ENCODE results near the gene CHST5. TPM values are rescaled to one million over a fixed set of nuclear protein-coding genes. Genes with fewer than 3 reads are reported as not detected.

The CHST5 gene
- total and polyA plus RNA-seq, 5 donors from 2014 or later, result not detected

- DNase-seq, result no peak
- no peaks in the 10 kb centered on the region for H3K9me3 Mint-ChIP-seq
- no peak overlapping the region for H3K4me3 Mint-ChIP-seq
- no peak overlapping the region for H3K27ac ChIP-seq (ENCODE audit: insufficient read depth, low read length, poor library complexity, severe bottlenecking)
- peak overlapping the region in 2 of 3 donors; percentile 23 to 64 for H3K27ac Mint-ChIP-seq
- ATAC-seq (ENCODE audit: low read depth in 2 of 2), result no peak
- no peak overlapping the region for H3K4me3 ChIP-seq (ENCODE audit: low read depth, low read length)
- H3K4me1 ChIP-seq (ENCODE audit: control insufficient read depth, insufficient read depth, low read length, poor library complexity, severe bottlenecking), result peaks cover 14% of the 10 kb centered on the region
- no peaks in the 10 kb centered on the region for H3K27me3 Mint-ChIP-seq
- H3K36me3 ChIP-seq (ENCODE audit: control insufficient read depth, insufficient read depth, low read length), result peaks cover 91% of the 10 kb centered on the region
- H3K27me3 ChIP-seq (ENCODE audit: control insufficient read depth, insufficient read depth, low read length), result no peaks in the 10 kb centered on the region
- peaks cover 53% of the 10 kb centered on the region for H3K36me3 Mint-ChIP-seq
- no peaks in the 10 kb centered on the region for H3K9me3 ChIP-seq (ENCODE audit: control insufficient read depth in 2 of 2, low read length in 2 of 2)
- peaks cover 19 to 64% (median 40%) of the 10 kb centered on the region in 4 donors for H3K4me1 Mint-ChIP-seq
These were observed 37.1 kb upstream of the CHST5 start for GRCh38 chr16:75572864-75573542.

DNA sequence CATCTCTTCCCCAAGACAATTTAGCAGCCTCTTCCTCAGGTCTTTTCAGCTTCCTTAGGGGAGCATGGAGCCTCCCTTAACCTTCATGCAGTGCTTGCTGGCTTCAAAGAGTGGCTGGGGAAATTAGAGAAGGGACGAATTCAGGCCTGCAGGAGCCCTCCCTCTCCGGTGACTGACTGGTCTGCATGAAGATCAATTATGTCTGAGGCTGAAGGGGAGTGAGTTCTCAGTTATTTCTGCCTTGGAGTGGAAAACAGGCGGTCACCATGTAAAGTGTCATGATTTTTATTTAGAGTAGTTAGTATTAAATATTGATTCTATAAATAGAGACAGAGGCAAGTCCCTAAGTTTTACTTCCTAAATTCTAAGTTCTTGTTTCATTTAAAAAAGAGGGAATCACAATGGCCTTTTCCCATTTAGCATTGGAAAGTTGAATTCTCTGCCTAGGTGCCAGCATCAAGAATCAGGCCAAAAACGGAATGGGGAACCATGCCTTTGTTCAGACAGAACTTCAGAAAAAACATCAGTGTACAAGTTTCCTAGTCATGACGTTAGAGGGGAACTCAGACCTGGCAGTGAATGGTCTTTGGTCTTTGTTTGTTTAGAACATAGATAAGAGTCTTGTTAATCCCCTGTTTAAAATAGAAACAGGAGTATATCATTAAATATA is 34.6 kb upstream of the CHST5 start:
- Mint-ChIP-seq H3K36me3 (peaks cover 39% of the 10 kb centered on the region), H3K9me3 (no peaks in the 10 kb centered on the region), H3K27me3 (peaks cover 7% of the 10 kb centered on the region), H3K27ac (peak overlapping the region in 1 of 3 donors; percentile 66), H3K4me3 (peak overlapping the region in 1 of 4 donors; percentile 68), H3K4me1 (peaks cover 10 to 72% (median 44%) of the 10 kb centered on the region in 4 donors)
- H3K4me3 ChIP-seq (ENCODE audit: low read depth, low read length), result no peak overlapping the region
- H3K4me1 ChIP-seq (ENCODE audit: control insufficient read depth, insufficient read depth, low read length, poor library complexity, severe bottlenecking), result peaks cover 36% of the 10 kb centered on the region
- H3K36me3 ChIP-seq (ENCODE audit: control insufficient read depth, insufficient read depth, low read length), result peaks cover 72% of the 10 kb centered on the region
- H3K9me3 ChIP-seq (ENCODE audit: control insufficient read depth in 2 of 2, low read length in 2 of 2), result no peaks in the 10 kb centered on the region
- H3K27me3 ChIP-seq (ENCODE audit: control insufficient read depth, insufficient read depth, low read length), result no peaks in the 10 kb centered on the region
- DNase-seq (no peak), ATAC-seq (ENCODE audit: low read depth in 2 of 2) (no peak)
- H3K27ac ChIP-seq (ENCODE audit: insufficient read depth, low read length, poor library complexity, severe bottlenecking), result no peak overlapping the region

DNA sequence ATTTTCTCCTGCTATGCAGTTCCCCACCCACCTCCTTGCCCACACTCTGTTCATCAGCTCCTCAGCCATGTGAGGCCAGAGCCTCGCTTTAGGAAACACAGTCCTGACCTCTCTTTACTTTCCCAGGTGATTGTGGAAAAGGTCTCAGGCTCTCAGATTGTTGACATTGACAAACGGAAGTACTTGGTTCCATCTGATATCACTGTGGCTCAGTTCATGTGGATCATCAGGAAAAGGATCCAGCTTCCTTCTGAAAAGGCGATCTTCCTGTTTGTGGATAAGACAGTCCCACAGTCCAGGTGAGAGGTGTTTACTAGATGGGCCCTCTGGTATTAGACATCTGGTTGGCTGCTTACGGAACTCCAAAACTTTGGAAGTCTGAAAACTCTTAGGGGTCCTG is 32.0 kb upstream of the CHST5 start:
- peak overlapping the region; percentile 80 for H3K4me3 ChIP-seq (ENCODE audit: low read depth, low read length)
- ATAC-seq (ENCODE audit: low read depth in 2 of 2) (no peak), DNase-seq (no peak)
- peaks cover 45% of the 10 kb centered on the region for H3K4me1 ChIP-seq (ENCODE audit: control insufficient read depth, insufficient read depth, low read length, poor library complexity, severe bottlenecking)
- Mint-ChIP-seq H3K27ac (peak overlapping the region; percentile 73 to 84 (median 79)), H3K36me3 (peaks cover 23% of the 10 kb centered on the region), H3K4me1 (peaks cover 0 to 67% (median 36%) of the 10 kb centered on the region in 4 donors), H3K4me3 (peak overlapping the region; percentile 83 to 100 (median 94)), H3K27me3 (peaks cover 19% of the 10 kb centered on the region), H3K9me3 (no peaks in the 10 kb centered on the region)
- H3K9me3 ChIP-seq (ENCODE audit: control insufficient read depth in 2 of 2, low read length in 2 of 2), result no peaks in the 10 kb centered on the region
- H3K36me3 ChIP-seq (ENCODE audit: control insufficient read depth, insufficient read depth, low read length), result peaks cover 52% of the 10 kb centered on the region
- H3K27me3 ChIP-seq (ENCODE audit: control insufficient read depth, insufficient read depth, low read length), result peaks cover 2% of the 10 kb centered on the region
- H3K27ac ChIP-seq (ENCODE audit: insufficient read depth, low read length, poor library complexity, severe bottlenecking), result no peak overlapping the region

GRCh38 chr16:75566758-75567255 is 30.9 kb upstream of the CHST5 start:
- peak overlapping the region in 2 of 3 donors; percentile 73 to 84 for H3K27ac Mint-ChIP-seq
- H3K9me3 ChIP-seq (ENCODE audit: control insufficient read depth in 2 of 2, low read length in 2 of 2), result no peaks in the 10 kb centered on the region
- H3K4me3 Mint-ChIP-seq, result peak overlapping the region; percentile 83 to 100 (median 94)
- peaks cover 4% of the 10 kb centered on the region for H3K27me3 ChIP-seq (ENCODE audit: control insufficient read depth, insufficient read depth, low read length)
- DNase-seq, result peak; percentile 15 to 35 (median 16)
- peaks cover 19% of the 10 kb centered on the region for H3K36me3 Mint-ChIP-seq
- no peaks in the 10 kb centered on the region for H3K9me3 Mint-ChIP-seq
- peaks cover 0 to 58% (median 31%) of the 10 kb centered on the region in 4 donors for H3K4me1 Mint-ChIP-seq
- peaks cover 41% of the 10 kb centered on the region for H3K36me3 ChIP-seq (ENCODE audit: control insufficient read depth, insufficient read depth, low read length)
- peak overlapping the region; percentile 80 for H3K4me3 ChIP-seq (ENCODE audit: low read depth, low read length)
- peaks cover 25% of the 10 kb centered on the region for H3K27me3 Mint-ChIP-seq
- no peak for ATAC-seq (ENCODE audit: low read depth in 2 of 2)
- peak overlapping the region; percentile 79 for H3K27ac ChIP-seq (ENCODE audit: insufficient read depth, low read length, poor library complexity, severe bottlenecking)
- H3K4me1 ChIP-seq (ENCODE audit: control insufficient read depth, insufficient read depth, low read length, poor library complexity, severe bottlenecking), result peaks cover 45% of the 10 kb centered on the region

DNA sequence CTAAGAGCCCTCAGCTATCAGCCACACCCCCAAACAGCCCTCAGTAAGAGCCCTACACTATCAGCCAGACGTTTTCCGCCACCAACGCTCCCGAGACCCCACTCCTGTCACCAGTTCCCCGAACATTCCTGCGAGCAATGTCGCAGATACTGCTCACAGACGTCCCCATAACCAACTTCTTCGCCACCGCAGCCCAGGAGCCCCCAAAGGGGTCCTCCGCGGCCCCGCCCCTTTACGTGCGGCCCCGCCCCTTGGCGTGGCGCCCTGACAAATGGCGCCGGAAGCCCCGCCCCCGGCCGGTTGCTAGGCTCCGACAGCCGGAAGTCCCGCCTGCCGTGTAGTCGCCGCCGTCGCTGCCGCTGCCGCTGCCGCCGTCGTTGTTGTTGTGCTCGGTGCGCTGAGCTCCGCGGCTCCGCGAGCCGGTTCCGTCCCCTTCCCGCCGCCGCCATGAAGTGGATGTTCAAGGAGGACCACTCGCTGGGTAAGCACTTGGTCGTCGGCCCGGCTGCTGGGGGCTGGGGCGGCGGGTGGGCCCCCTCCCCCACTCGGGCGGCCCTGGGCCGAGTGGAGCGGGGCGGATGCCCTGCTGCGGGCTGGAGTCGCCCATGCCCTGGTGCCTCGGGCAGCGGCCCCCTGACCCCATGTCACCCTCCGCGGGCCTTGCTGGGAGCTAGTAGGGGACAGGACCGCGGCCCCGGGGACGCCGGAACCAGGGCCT is 30.3 kb upstream of the CHST5 start, which contains the start of gene GABARAPL2:
Gene GABARAPL2, plus strand, starts transcription at position 340 of the 718 bp plus-strand sequence. Its CDS starts 108 bp downstream, at position 448.
- Mint-ChIP-seq H3K36me3 (peaks cover 16% of the 10 kb centered on the region), H3K9me3 (no peaks in the 10 kb centered on the region), H3K27ac (peak within 1 kb of the TSS; percentile 92 to 98 (median 94)), H3K27me3 (peaks cover 31% of the 10 kb centered on the region), H3K4me3 (peak within 1 kb of the TSS; percentile 94 to 100 (median 96)), H3K4me1 (peaks cover 0 to 54% (median 31%) of the 10 kb centered on the region in 4 donors)
- Histone ChIP-seq H3K36me3 (ENCODE audit: control insufficient read depth, insufficient read depth, low read length) (peaks cover 35% of the 10 kb centered on the region), H3K27ac (ENCODE audit: insufficient read depth, low read length, poor library complexity, severe bottlenecking) (peak within 1 kb of the TSS; percentile 79), H3K4me1 (ENCODE audit: control insufficient read depth, insufficient read depth, low read length, poor library complexity, severe bottlenecking) (peaks cover 45% of the 10 kb centered on the region), H3K27me3 (ENCODE audit: control insufficient read depth, insufficient read depth, low read length) (peaks cover 7% of the 10 kb centered on the region), H3K9me3 (ENCODE audit: control insufficient read depth in 2 of 2, low read length in 2 of 2) (no peaks in the 10 kb centered on the region), H3K4me3 (ENCODE audit: low read depth, low read length) (peak within 1 kb of the TSS; percentile 95)
- peak; percentile 79 to 83 for ATAC-seq (ENCODE audit: low read depth in 2 of 2)
- peak; percentile 88 to 92 (median 90) for DNase-seq

GRCh38 chr16:75565640-75566039 is 29.7 kb upstream of the CHST5 start:
- ATAC-seq (ENCODE audit: low read depth in 2 of 2) (peak in 1 of 2 donors; percentile 2), DNase-seq (no peak)
- H3K27ac Mint-ChIP-seq, result peak overlapping the region; percentile 20 to 98 (median 92)
- no peaks in the 10 kb centered on the region for H3K9me3 ChIP-seq (ENCODE audit: control insufficient read depth in 2 of 2, low read length in 2 of 2)
- peaks cover 14% of the 10 kb centered on the region for H3K36me3 Mint-ChIP-seq
- H3K27me3 Mint-ChIP-seq, result peaks cover 36% of the 10 kb centered on the region
- no peaks in the 10 kb centered on the region for H3K9me3 Mint-ChIP-seq
- peaks cover 30% of the 10 kb centered on the region for H3K36me3 ChIP-seq (ENCODE audit: control insufficient read depth, insufficient read depth, low read length)
- peaks cover 0 to 51% (median 31%) of the 10 kb centered on the region in 4 donors for H3K4me1 Mint-ChIP-seq
- peak overlapping the region; percentile 79 for H3K27ac ChIP-seq (ENCODE audit: insufficient read depth, low read length, poor library complexity, severe bottlenecking)
- H3K4me1 ChIP-seq (ENCODE audit: control insufficient read depth, insufficient read depth, low read length, poor library complexity, severe bottlenecking), result peaks cover 45% of the 10 kb centered on the region
- peak overlapping the region; percentile 94 to 100 (median 96) for H3K4me3 Mint-ChIP-seq
- H3K27me3 ChIP-seq (ENCODE audit: control insufficient read depth, insufficient read depth, low read length), result peaks cover 7% of the 10 kb centered on the region
- peak overlapping the region; percentile 95 for H3K4me3 ChIP-seq (ENCODE audit: low read depth, low read length)

Data from CD4-positive, CD25-positive, alpha-beta regulatory T cell (primary cell).